ENCODE measurements around the gene THADA.
"Not testable (repeated sequence)": the region's sequence is repeated elsewhere in the genome, so short reads cannot be mapped to it uniquely, and the experiment has no call there.

DNA sequence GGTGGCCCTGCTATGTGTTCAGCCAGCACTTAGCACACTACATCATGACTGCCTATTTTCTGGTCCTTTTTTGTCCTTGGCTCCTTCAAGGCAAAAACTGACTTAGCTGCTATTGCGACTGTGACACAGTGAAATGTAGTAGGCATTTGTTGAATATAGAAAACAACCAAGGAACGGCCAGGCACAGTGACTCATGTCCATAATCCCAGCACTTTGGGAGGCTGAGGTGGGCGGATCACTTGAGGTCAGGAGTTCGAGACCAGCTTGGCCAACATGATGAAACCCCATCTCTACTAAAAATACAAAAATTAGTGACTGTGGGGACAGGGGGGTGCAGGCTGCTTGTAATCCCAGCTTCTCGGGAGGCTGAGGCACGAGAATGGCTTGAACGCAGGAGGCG lies 199.5 kb downstream of the THADA start:
- TF ChIP-seq EZH2 (IDR thresholded peaks at IDR 0.05; ENCODE audit: borderline replicate concordance, low read depth, low read length, severe bottlenecking): not testable (repeated sequence)
- TF ChIP-seq, protein P1, sequence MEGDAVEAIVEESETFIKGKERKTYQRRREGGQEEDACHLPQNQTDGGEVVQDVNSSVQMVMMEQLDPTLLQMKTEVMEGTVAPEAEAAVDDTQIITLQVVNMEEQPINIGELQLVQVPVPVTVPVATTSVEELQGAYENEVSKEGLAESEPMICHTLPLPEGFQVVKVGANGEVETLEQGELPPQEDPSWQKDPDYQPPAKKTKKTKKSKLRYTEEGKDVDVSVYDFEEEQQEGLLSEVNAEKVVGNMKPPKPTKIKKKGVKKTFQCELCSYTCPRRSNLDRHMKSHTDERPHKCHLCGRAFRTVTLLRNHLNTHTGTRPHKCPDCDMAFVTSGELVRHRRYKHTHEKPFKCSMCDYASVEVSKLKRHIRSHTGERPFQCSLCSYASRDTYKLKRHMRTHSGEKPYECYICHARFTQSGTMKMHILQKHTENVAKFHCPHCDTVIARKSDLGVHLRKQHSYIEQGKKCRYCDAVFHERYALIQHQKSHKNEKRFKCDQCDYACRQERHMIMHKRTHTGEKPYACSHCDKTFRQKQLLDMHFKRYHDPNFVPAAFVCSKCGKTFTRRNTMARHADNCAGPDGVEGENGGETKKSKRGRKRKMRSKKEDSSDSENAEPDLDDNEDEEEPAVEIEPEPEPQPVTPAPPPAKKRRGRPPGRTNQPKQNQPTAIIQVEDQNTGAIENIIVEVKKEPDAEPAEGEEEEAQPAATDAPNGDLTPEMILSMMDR (IDR thresholded peaks at IDR 0.05; ENCODE audit: borderline replicate concordance, extremely low read depth, low read length, poor library complexity, severe bottlenecking): not testable (repeated sequence)
